SK-N-SH (cell line): Measurements from ENCODE around the gene UCHL3. TPM values are rescaled to one million over a fixed set of nuclear protein-coding genes. Genes with fewer than 3 reads are reported as not detected.

Source experiments
- CTCF ChIA-PET: fragments of 300-600, 350-600 bp; formaldehyde crosslinking; extraction: SDS; loops from one replicate; lab custom pipeline; 2021; lab: Yijun Ruan, JAX
- POLR2A ChIA-PET: fragments of 350-600 bp; sonication (Branson Sonifier 250); formaldehyde crosslinking; extraction: SDS; loops from one replicate; lab custom pipeline; 2020; ENCODE audit warnings: antibody characterized with exemption, inconsistent platforms; lab: Yijun Ruan, JAX
- DNase-seq: peaks from one replicate; pipeline ENCODE4 v3.0.0; 2012
- H2AFZ ChIP-seq: fragments of 200-600 bp; sonication (generic); 2 replicates; pipeline ENCODE4 v1.8.1; 2016; ENCODE audit warnings: antibody characterized with exemption, mild to moderate bottlenecking, low read depth
- H3F3A ChIP-seq: fragments of 200-600 bp; sonication (generic); replicated peaks from 2 replicates; pipeline ENCODE3; 2016; ENCODE audit warnings: antibody characterized with exemption, mild to moderate bottlenecking; ENCODE audit not compliant: insufficient read depth
- H3K27ac ChIP-seq, 2 experiments: fragments of 200-500 bp in 1 of 2; fragments of 200-600 bp in 1 of 2; sonication (Bioruptor generic) in 1 of 2; sonication (generic), shearing (Covaris generic) in 1 of 2; 2 replicates each; pipeline versions ENCODE4 v1.5.1 to v1.6.1; 2014 to 2016; ENCODE audit warnings: low read depth in 2 of 2, inconsistent platforms in 1 of 2, low read length in 1 of 2, mild to moderate bottlenecking in 1 of 2, mixed read lengths in 1 of 2
- H3K27me3 ChIP-seq: fragments of 200-600 bp; sonication (generic), shearing (Covaris generic); 2 replicates; pipeline ENCODE4 v1.6.1; 2016; ENCODE audit warnings: mixed run types; ENCODE audit not compliant: insufficient read depth
- H3K36me3 ChIP-seq, 2 experiments: fragments of 200-500 bp in 1 of 2; fragments of 200-600 bp in 1 of 2; sonication (Bioruptor generic) in 1 of 2; sonication (generic) in 1 of 2; replicated peaks in 1 of 2; 2 replicates each; pipeline versions ENCODE3 to v1.5.1; 2014 to 2016; ENCODE audit warnings: low read length in 1 of 2, mild to moderate bottlenecking in 1 of 2; ENCODE audit not compliant: insufficient read depth in 2 of 2, control insufficient read depth in 1 of 2
- H3K4me1 ChIP-seq, 2 experiments: fragments of 200-500 bp in 1 of 2; fragments of 200-600 bp in 1 of 2; sonication (Bioruptor generic) in 1 of 2; sonication (generic), shearing (Covaris generic) in 1 of 2; 2 replicates each; pipeline versions ENCODE4 v1.5.1 to v1.6.1; 2014 to 2016; ENCODE audit warnings: low read depth in 1 of 2, low read length in 1 of 2, mixed run types in 1 of 2; ENCODE audit not compliant: insufficient read depth in 2 of 2, control insufficient read depth in 1 of 2
- H3K4me2 ChIP-seq: fragments of 200-600 bp; sonication (generic), shearing (Covaris generic); 2 replicates; pipeline ENCODE4 v1.6.1; 2017; ENCODE audit warnings: mixed run types
- H3K4me3 ChIP-seq, 2 experiments: fragments of 200-500 bp in 1 of 2; fragments of 200-600 bp in 1 of 2; sonication (Bioruptor generic) in 1 of 2; sonication (generic), shearing (Covaris generic) in 1 of 2; 2 replicates each; pipeline versions ENCODE4 v1.5.1 to v1.8.1; 2014 to 2016; ENCODE audit warnings: low read depth in 2 of 2, inconsistent platforms in 1 of 2, low read length in 1 of 2, mild to moderate bottlenecking in 1 of 2, mixed read lengths in 1 of 2, moderate library complexity in 1 of 2
- H3K79me2 ChIP-seq: fragments of 200-600 bp; sonication (generic); 2 replicates; pipeline ENCODE4 v1.8.1; 2017; ENCODE audit warnings: mild to moderate bottlenecking; ENCODE audit not compliant: insufficient read depth
- H3K9ac ChIP-seq: fragments of 200-600 bp; sonication (generic); 2 replicates; pipeline ENCODE4 v1.6.1; 2017; ENCODE audit warnings: mixed run types
- H3K9me2 ChIP-seq: fragments of 200-600 bp; sonication (generic); 2 replicates; pipeline ENCODE4 v1.6.1; 2017; ENCODE audit warnings: mixed run types
- H3K9me3 ChIP-seq: fragments of 200-600 bp; sonication (generic); 2 replicates; pipeline ENCODE4 v1.6.1; 2017; ENCODE audit warnings: mixed run types, mild to moderate bottlenecking, moderate library complexity
- H4K20me1 ChIP-seq: fragments of 200-600 bp; sonication (generic); 2 replicates; pipeline ENCODE4 v1.6.1; 2017; ENCODE audit warnings: mild to moderate bottlenecking, mixed run types; ENCODE audit not compliant: insufficient read depth
- CHD2 ChIP-seq: fragments of 150-350 bp; IDR thresholded peaks from 2 replicates; pipeline ENCODE4 v1.6.1; 2018; ENCODE audit warnings: low read length; ENCODE audit not compliant: partially characterized antibody
- CTCF ChIP-seq: fragments of 200-600 bp; sonication (generic); IDR thresholded peaks from 2 replicates; pipeline ENCODE4 v1.6.1; 2017; ENCODE audit warnings: antibody characterized with exemption, mild to moderate bottlenecking, moderate library complexity
- ELF1 ChIP-seq: IDR thresholded peaks from 2 replicates; pipeline ENCODE4 v1.4.0; 2012
- EZH2phosphoT487 ChIP-seq: fragments of 200-600 bp; sonication (generic); IDR thresholded peaks from 2 replicates; pipeline ENCODE4 v1.6.1; 2017; ENCODE audit warnings: low read depth, mixed run types, mild to moderate bottlenecking, antibody characterized with exemption, moderate library complexity, borderline replicate concordance
- FOSL2 ChIP-seq: IDR thresholded peaks from 2 replicates; pipeline ENCODE4 v1.4.0; 2012; ENCODE audit warnings: low read depth, mild to moderate bottlenecking, moderate library complexity, borderline replicate concordance
- GABPA ChIP-seq: IDR thresholded peaks from 2 replicates; pipeline ENCODE4 v1.4.0; 2012; ENCODE audit warnings: low read depth, mild to moderate bottlenecking
- GATA2 ChIP-seq: sonication (generic); formaldehyde crosslinking; IDR thresholded peaks from 2 replicates; pipeline ENCODE4 v1.5.0; 2020; ENCODE audit warnings: mild to moderate bottlenecking, missing genetic modification reagents
- MAX ChIP-seq: IDR thresholded peaks from 2 replicates; pipeline ENCODE4 v1.4.0; 2012; ENCODE audit warnings: low read depth
- MXI1 ChIP-seq: IDR thresholded peaks from 2 replicates; pipeline ENCODE4 v1.6.1; 2012; ENCODE audit warnings: mild to moderate bottlenecking, low read depth, low read length, improper control_type of control experiment
- NFIC ChIP-seq: IDR thresholded peaks from 2 replicates; pipeline ENCODE4 v1.4.0; 2012; ENCODE audit warnings: borderline replicate concordance
- NRF1 ChIP-seq: IDR thresholded peaks from 2 replicates; pipeline ENCODE4 v1.6.1; 2012; ENCODE audit warnings: low read depth, mild to moderate bottlenecking, low read length
- PBX3 ChIP-seq: IDR thresholded peaks from 2 replicates; pipeline ENCODE4; 2012
- POLR2AphosphoS5 ChIP-seq: IDR thresholded peaks from 2 replicates; pipeline ENCODE4 v1.6.1; 2012; ENCODE audit warnings: low read depth, low read length
- RAD21 ChIP-seq: IDR thresholded peaks from 2 replicates; pipeline ENCODE4 v1.6.1; 2012; ENCODE audit warnings: mild to moderate bottlenecking, low read length
- REST ChIP-seq: IDR thresholded peaks from 2 replicates; pipeline ENCODE4 v1.6.1; 2012; ENCODE audit warnings: mild to moderate bottlenecking, low read depth, low read length, moderate library complexity
- RFX5 ChIP-seq: IDR thresholded peaks from 2 replicates; pipeline ENCODE4 v1.6.1; 2012; ENCODE audit warnings: mild to moderate bottlenecking, improper control_type of control experiment, low read length
- SIN3A ChIP-seq: IDR thresholded peaks from 2 replicates; pipeline ENCODE4 v1.6.1; 2012; ENCODE audit warnings: low read depth, mild to moderate bottlenecking, low read length, moderate library complexity, borderline replicate concordance
- SMC3 ChIP-seq: IDR thresholded peaks from 2 replicates; pipeline ENCODE4 v1.6.1; 2012; ENCODE audit warnings: low read depth, low read length, improper control_type of control experiment
- TEAD4 ChIP-seq: IDR thresholded peaks from 2 replicates; pipeline ENCODE4 v1.4.0; 2012; ENCODE audit warnings: mild to moderate bottlenecking, borderline replicate concordance; ENCODE audit not compliant: insufficient read depth
- USF2 ChIP-seq: fragments of 150-350 bp; IDR thresholded peaks from 2 replicates; pipeline ENCODE4 v1.6.1; 2017; ENCODE audit warnings: antibody characterized with exemption, low read length, low read depth, borderline replicate concordance
- WGBS: methylation state at CpG from one replicate; pipeline ENCODE4 v1.1.6; 2017; ENCODE audit warnings: low lambda C conversion rate; 5-methylcytosine and 5-hydroxymethylcytosine counted together
- polyA plus RNA-seq, 3 experiments: library from polyadenylated mRNA; depleted of rRNA; stranded (reverse); fragments of >200 nt; gene quantifications; 2 replicates each; pipeline ENCODE4 v1.2.3, GENCODE V29; 2012
- TF ChIP-seq, protein P1 (sequence below): IDR thresholded peaks from 2 replicates; pipeline ENCODE4 v1.4.0; 2012; ENCODE audit warnings: low read depth, borderline replicate concordance

Gene UCHL3
- polyA plus RNA-seq (2012; rRNA removed), result 28.2 and 28.8 TPM in 2 replicates
- 37.8 and 55.2 TPM in 2 replicates for polyA plus RNA-seq (2012; cell fraction: cytosol; rRNA removed)
- 9.6 and 17.0 TPM in 2 replicates for polyA plus RNA-seq (2012; cell fraction: nucleus; rRNA removed)

DNA sequence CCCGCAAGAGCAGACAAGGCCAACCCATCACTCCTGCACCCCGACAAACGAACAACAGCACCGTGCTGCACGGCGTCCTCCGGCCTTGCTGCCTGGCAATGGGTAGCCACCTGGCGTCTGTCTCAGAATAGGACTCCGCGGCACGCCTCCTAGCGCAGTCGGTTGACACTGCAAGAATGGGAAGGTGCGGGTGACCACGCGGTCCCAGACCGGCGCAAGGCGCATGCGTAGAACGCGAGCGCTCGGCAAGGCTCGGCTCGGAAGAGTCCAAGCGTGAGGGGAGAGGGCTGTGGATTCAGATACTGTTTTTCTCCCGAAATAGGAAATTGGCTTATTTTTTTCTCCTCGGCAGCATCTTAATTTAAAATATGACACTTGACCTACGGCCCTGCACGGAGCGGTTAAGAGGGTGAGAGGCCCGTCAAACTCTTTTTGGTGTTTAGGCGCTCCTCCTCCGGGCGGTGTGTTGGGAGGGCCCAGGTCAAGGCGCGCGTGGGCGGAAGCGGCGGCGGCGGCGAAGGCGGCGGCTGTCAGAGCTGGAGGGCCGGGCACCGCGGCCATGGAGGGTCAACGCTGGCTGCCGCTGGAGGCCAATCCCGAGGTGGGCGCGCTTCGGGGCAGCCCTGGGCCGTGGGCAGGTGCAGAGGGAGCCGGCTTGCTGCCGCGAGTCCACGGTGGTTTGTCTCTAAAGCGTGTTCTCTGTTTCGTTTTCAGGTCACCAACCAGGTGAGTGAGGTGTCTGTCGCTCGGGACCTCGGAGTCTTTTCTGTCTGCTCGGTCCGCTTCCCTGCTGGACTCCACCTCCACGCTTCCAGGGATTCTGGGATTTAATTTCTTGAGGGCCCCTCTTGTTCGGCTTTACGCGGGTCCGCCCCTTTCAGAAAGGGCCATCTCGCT lies at the start of gene UCHL3:
TSS of gene UCHL3 (plus strand) at position 530 of the 897 bp plus-strand sequence. CDS start at position 560, 30 bp downstream.
- DNase-seq, result peak; percentile 95
- ChIA-PET CTCF (interaction anchor here (0.7 to 2.1 kb wide), 6 partner anchors 12 to 177 kb away, joined by 3 to 13 read pairs (median 4); partner anchors contain the start of genes COMMD6 and TBC1D4), POLR2A (interaction anchor here (1.2 kb wide), 1 partner anchor 12 kb away, joined by 3 read pairs; the partner anchor contains the start of gene COMMD6)
- Histone ChIP-seq H3K4me1 (peaks cover 4 to 5% of the 10 kb centered on the region in 2 experiments; a peak in 3 of 4 replicates), H3K9me3 (no peaks in the 10 kb centered on the region), H3K79me2 (peaks cover 16% of the 10 kb centered on the region; the same call in 1 of the 2 replicates), H3K27ac (peak within 1 kb of the TSS; percentile 77 to 94), H3K9ac (peak within 1 kb of the TSS; percentile 80), H3K27me3 (no peaks in the 10 kb centered on the region), H2AFZ (peak within 1 kb of the TSS; percentile 91), H3K36me3 (peaks cover 0 to 10% of the 10 kb centered on the region in 2 experiments), H3F3A (peaks cover 10% of the 10 kb centered on the region), H3K9me2 (no peaks in the 10 kb centered on the region), H3K4me2 (peak within 1 kb of the TSS; percentile 83), H3K4me3 (peak within 1 kb of the TSS; percentile 72 to 85), H4K20me1 (no peaks in the 10 kb centered on the region)
- 3% methylated on average over 40 of the region's 74 CpGs for WGBS
- TF ChIP-seq REST (0 out of 2 replicates have a peak, but pooled peaks have one; percentile 2), RFX5 (no peak), NFIC (no peak), MXI1 (peak; percentile 98), RAD21 (peak; percentile 74), EZH2phosphoT487 (no peak), FOSL2 (no peak), ELF1 (peak; percentile 79), SMC3 (peak; percentile 83), NRF1 (peak; percentile 79), POLR2AphosphoS5 (no peak), PBX3 (no peak), GABPA (no peak), GATA2 (no peak), SIN3A (peak; percentile 89), MAX (peak; percentile 99), CTCF (peak; percentile 79), CHD2 (no peak), USF2 (no peak), TEAD4 (no peak)
- TF ChIP-seq, protein P1, sequence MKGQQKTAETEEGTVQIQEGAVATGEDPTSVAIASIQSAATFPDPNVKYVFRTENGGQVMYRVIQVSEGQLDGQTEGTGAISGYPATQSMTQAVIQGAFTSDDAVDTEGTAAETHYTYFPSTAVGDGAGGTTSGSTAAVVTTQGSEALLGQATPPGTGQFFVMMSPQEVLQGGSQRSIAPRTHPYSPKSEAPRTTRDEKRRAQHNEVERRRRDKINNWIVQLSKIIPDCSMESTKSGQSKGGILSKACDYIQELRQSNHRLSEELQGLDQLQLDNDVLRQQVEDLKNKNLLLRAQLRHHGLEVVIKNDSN, result peak; percentile 41; the same call in 1 of the 2 replicates
